ENCODE results near the gene SLC17A1. TPM values are rescaled to one million over a fixed set of nuclear protein-coding genes. Genes with fewer than 3 reads are reported as not detected.
A peak's percentile ranks its signal among the peaks of the same experiment; 100 is the strongest.

Gene SLC17A1
- total and polyA plus RNA-seq, 2 of the 13 experiments (the other 11 are each of a cell fraction or from before 2014, with no cell fraction given), result 0.09 to 2.1 TPM

GRCh38 chr6:25831532-25832306 lies at the start of gene SLC17A1 (continued):
- TF ChIP-seq ZNF609 (CRISPR knock-in tag; IDR thresholded peaks at IDR 0.05; ENCODE audit: borderline replicate concordance) (peak; percentile 29; the same call in 1 of the 2 replicates), CEBPB (IDR thresholded peaks at IDR 0.05; ENCODE audit: borderline replicate concordance, low read depth, low read length) (no peak; the same call in 1 of the 2 replicates), ZSCAN30 (CRISPR knock-in tag; IDR thresholded peaks at IDR 0.05) (no peak), FOXJ3 (CRISPR knock-in tag; IDR thresholded peaks at IDR 0.05; ENCODE audit: borderline replicate concordance) (no peak), ZNF253 (CRISPR knock-in tag; IDR thresholded peaks at IDR 0.05; ENCODE audit: borderline replicate concordance) (no peak), ZBTB33 (CRISPR knock-in tag; IDR thresholded peaks at IDR 0.05) (no peak), ARID2 (CRISPR knock-in tag; IDR thresholded peaks at IDR 0.05; ENCODE audit: borderline replicate concordance) (no peak), ARNTL (CRISPR knock-in tag; IDR thresholded peaks at IDR 0.05) (peak; percentile 22; the same call in 1 of the 2 replicates), JUNB (CRISPR knock-in tag; IDR thresholded peaks at IDR 0.05; ENCODE audit: borderline replicate concordance) (0 out of 2 replicates have a peak, but pooled peaks have one; percentile 57), ZNF781 (CRISPR knock-in tag; IDR thresholded peaks at IDR 0.05; ENCODE audit: borderline replicate concordance, not compliant biosample characterization) (no peak), ZNF720 (CRISPR knock-in tag; IDR thresholded peaks at IDR 0.05) (no peak), GFI1 (CRISPR knock-in tag; IDR thresholded peaks at IDR 0.05; ENCODE audit: borderline replicate concordance) (no peak), ETV5 (CRISPR knock-in tag; IDR thresholded peaks at IDR 0.05; ENCODE audit: borderline replicate concordance) (no peak)
- TF ChIP-seq, protein P1, sequence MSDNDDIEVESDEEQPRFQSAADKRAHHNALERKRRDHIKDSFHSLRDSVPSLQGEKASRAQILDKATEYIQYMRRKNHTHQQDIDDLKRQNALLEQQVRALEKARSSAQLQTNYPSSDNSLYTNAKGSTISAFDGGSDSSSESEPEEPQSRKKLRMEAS (IDR thresholded peaks at IDR 0.05), result no peak
- TF ChIP-seq, protein P2, sequence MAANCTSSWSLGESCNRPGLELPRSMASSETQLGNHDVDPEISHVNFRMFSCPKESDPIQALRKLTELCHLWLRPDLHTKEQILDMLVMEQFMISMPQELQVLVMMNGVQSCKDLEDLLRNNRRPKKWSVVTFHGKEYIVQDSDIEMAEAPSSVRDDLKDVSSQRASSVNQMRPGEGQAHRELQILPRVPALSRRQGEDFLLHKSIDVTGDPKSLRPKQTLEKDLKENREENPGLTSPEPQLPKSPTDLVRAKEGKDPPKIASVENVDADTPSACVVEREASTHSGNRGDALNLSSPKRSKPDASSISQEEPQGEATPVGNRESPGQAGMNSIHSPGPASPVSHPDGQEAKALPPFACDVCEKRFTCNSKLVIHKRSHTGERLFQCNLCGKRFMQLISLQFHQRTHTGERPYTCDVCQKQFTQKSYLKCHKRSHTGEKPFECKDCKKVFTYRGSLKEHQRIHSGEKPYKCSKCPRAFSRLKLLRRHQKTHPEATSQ (CRISPR knock-in tag; IDR thresholded peaks at IDR 0.05; ENCODE audit: borderline replicate concordance), result no peak
- TF ChIP-seq, protein P3, sequence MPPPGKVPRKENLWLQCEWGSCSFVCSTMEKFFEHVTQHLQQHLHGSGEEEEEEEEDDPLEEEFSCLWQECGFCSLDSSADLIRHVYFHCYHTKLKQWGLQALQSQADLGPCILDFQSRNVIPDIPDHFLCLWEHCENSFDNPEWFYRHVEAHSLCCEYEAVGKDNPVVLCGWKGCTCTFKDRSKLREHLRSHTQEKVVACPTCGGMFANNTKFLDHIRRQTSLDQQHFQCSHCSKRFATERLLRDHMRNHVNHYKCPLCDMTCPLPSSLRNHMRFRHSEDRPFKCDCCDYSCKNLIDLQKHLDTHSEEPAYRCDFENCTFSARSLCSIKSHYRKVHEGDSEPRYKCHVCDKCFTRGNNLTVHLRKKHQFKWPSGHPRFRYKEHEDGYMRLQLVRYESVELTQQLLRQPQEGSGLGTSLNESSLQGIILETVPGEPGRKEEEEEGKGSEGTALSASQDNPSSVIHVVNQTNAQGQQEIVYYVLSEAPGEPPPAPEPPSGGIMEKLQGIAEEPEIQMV (CRISPR knock-in tag; IDR thresholded peaks at IDR 0.05; ENCODE audit: low read depth), result no peak

All from HepG2 (cell line).